HTERT RPE-1 (cell line): ENCODE data around the gene ATG4D.
"Not testable (repeated sequence)": the region's sequence is repeated elsewhere in the genome, so short reads cannot be mapped to it uniquely, and the experiment has no call there.

Experiments used
- in situ Hi-C: fragments of 300-500 bp; cut with MboI; formaldehyde crosslinking; loops from 4 replicates; pipeline ENCODE4 v1.14.3; 2020; ENCODE audit warnings: low sequenced_read_pairs

Gene ATG4D

GRCh38 chr19:10518444-10519361 lies 25.0 kb upstream of the ATG4D start:
- in situ Hi-C loops = no loop called here

GRCh38 chr19:10519421-10519820 lies 24.3 kb upstream of the ATG4D start:
- in situ Hi-C loops = no loop called here

GRCh38 chr19:10520652-10521318 lies 22.9 kb upstream of the ATG4D start:
- in situ Hi-C loops = no loop called here

GRCh38 chr19:10521461-10522171 lies 22.1 kb upstream of the ATG4D start:
- in situ Hi-C loops = no loop called here

- in situ Hi-C loops = no loop called here
Measured at GRCh38 chr19:10523135-10523636, 20.5 kb upstream of the ATG4D start.

- in situ Hi-C loops = no loop called here
Measured at GRCh38 chr19:10525636-10526035, 18.1 kb upstream of the ATG4D start.

GRCh38 chr19:10526887-10527286 lies 16.8 kb upstream of the ATG4D start:
- in situ Hi-C loops = not testable (repeated sequence)

- in situ Hi-C loops = no loop called here
Measured at GRCh38 chr19:10532457-10532856, 11.2 kb upstream of the ATG4D start.

- in situ Hi-C loops = no loop called here
Measured at GRCh38 chr19:10533646-10534386, 9.9 kb upstream of the ATG4D start.

GRCh38 chr19:10535613-10536012 lies 8.1 kb upstream of the ATG4D start:
- in situ Hi-C loops = no loop called here

GRCh38 chr19:10537668-10538067 lies 6.0 kb upstream of the ATG4D start:
- in situ Hi-C loops = no loop called here

- in situ Hi-C loops = no loop called here
Measured at GRCh38 chr19:10538204-10538983, 5.3 kb upstream of the ATG4D start.

- in situ Hi-C loops = not testable (repeated sequence)
Measured at GRCh38 chr19:10539016-10539415, 4.7 kb upstream of the ATG4D start.

GRCh38 chr19:10543059-10543419 lies 665 bp upstream of the ATG4D start:
- in situ Hi-C loops = no loop called here

GRCh38 chr19:10544242-10544752 lies 593 bp downstream of the ATG4D start:
- in situ Hi-C loops = no loop called here

GRCh38 chr19:10544753-10545251 lies 1.1 kb downstream of the ATG4D start:
- in situ Hi-C loops = no loop called here

GRCh38 chr19:10546817-10547216 lies 3.1 kb downstream of the ATG4D start:
- in situ Hi-C loops = no loop called here

- in situ Hi-C loops = no loop called here
Measured at GRCh38 chr19:10548746-10549276, 5.1 kb downstream of the ATG4D start.

- in situ Hi-C loops = no loop called here
Measured at GRCh38 chr19:10549733-10550132, 6.0 kb downstream of the ATG4D start.
